SK-N-SH (cell line): ENCODE results near the gene CASZ1. TPM values are rescaled to one million over a fixed set of nuclear protein-coding genes. Genes with fewer than 3 reads are reported as not detected.

Experiments used
- CTCF ChIA-PET: fragments of 300-600, 350-600 bp; formaldehyde crosslinking; extraction: SDS; loops from one replicate; lab custom pipeline; 2021; lab: Yijun Ruan, JAX
- POLR2A ChIA-PET: fragments of 350-600 bp; sonication (Branson Sonifier 250); formaldehyde crosslinking; extraction: SDS; loops from one replicate; lab custom pipeline; 2020; ENCODE audit warnings: antibody characterized with exemption, inconsistent platforms; lab: Yijun Ruan, JAX
- DNase-seq: peaks from one replicate; pipeline ENCODE4 v3.0.0; 2012
- H2AFZ ChIP-seq: fragments of 200-600 bp; sonication (generic); 2 replicates; pipeline ENCODE4 v1.8.1; 2016; ENCODE audit warnings: antibody characterized with exemption, mild to moderate bottlenecking, low read depth
- H3F3A ChIP-seq: fragments of 200-600 bp; sonication (generic); replicated peaks from 2 replicates; pipeline ENCODE3; 2016; ENCODE audit warnings: antibody characterized with exemption, mild to moderate bottlenecking; ENCODE audit not compliant: insufficient read depth
- H3K27ac ChIP-seq, 2 experiments: fragments of 200-500 bp in 1 of 2; fragments of 200-600 bp in 1 of 2; sonication (Bioruptor generic) in 1 of 2; sonication (generic), shearing (Covaris generic) in 1 of 2; 2 replicates each; pipeline versions ENCODE4 v1.5.1 to v1.6.1; 2014 to 2016; ENCODE audit warnings: low read depth in 2 of 2, inconsistent platforms in 1 of 2, low read length in 1 of 2, mild to moderate bottlenecking in 1 of 2, mixed read lengths in 1 of 2
- H3K27me3 ChIP-seq: fragments of 200-600 bp; sonication (generic), shearing (Covaris generic); 2 replicates; pipeline ENCODE4 v1.6.1; 2016; ENCODE audit warnings: mixed run types; ENCODE audit not compliant: insufficient read depth
- H3K36me3 ChIP-seq, 2 experiments: fragments of 200-500 bp in 1 of 2; fragments of 200-600 bp in 1 of 2; sonication (Bioruptor generic) in 1 of 2; sonication (generic) in 1 of 2; replicated peaks in 1 of 2; 2 replicates each; pipeline versions ENCODE3 to v1.5.1; 2014 to 2016; ENCODE audit warnings: low read length in 1 of 2, mild to moderate bottlenecking in 1 of 2; ENCODE audit not compliant: insufficient read depth in 2 of 2, control insufficient read depth in 1 of 2
- H3K4me1 ChIP-seq, 2 experiments: fragments of 200-500 bp in 1 of 2; fragments of 200-600 bp in 1 of 2; sonication (Bioruptor generic) in 1 of 2; sonication (generic), shearing (Covaris generic) in 1 of 2; 2 replicates each; pipeline versions ENCODE4 v1.5.1 to v1.6.1; 2014 to 2016; ENCODE audit warnings: low read depth in 1 of 2, low read length in 1 of 2, mixed run types in 1 of 2; ENCODE audit not compliant: insufficient read depth in 2 of 2, control insufficient read depth in 1 of 2
- H3K4me2 ChIP-seq: fragments of 200-600 bp; sonication (generic), shearing (Covaris generic); 2 replicates; pipeline ENCODE4 v1.6.1; 2017; ENCODE audit warnings: mixed run types
- H3K4me3 ChIP-seq, 2 experiments: fragments of 200-500 bp in 1 of 2; fragments of 200-600 bp in 1 of 2; sonication (Bioruptor generic) in 1 of 2; sonication (generic), shearing (Covaris generic) in 1 of 2; 2 replicates each; pipeline versions ENCODE4 v1.5.1 to v1.8.1; 2014 to 2016; ENCODE audit warnings: low read depth in 2 of 2, inconsistent platforms in 1 of 2, low read length in 1 of 2, mild to moderate bottlenecking in 1 of 2, mixed read lengths in 1 of 2, moderate library complexity in 1 of 2
- H3K79me2 ChIP-seq: fragments of 200-600 bp; sonication (generic); 2 replicates; pipeline ENCODE4 v1.8.1; 2017; ENCODE audit warnings: mild to moderate bottlenecking; ENCODE audit not compliant: insufficient read depth
- H3K9ac ChIP-seq: fragments of 200-600 bp; sonication (generic); 2 replicates; pipeline ENCODE4 v1.6.1; 2017; ENCODE audit warnings: mixed run types
- H3K9me2 ChIP-seq: fragments of 200-600 bp; sonication (generic); 2 replicates; pipeline ENCODE4 v1.6.1; 2017; ENCODE audit warnings: mixed run types
- H3K9me3 ChIP-seq: fragments of 200-600 bp; sonication (generic); 2 replicates; pipeline ENCODE4 v1.6.1; 2017; ENCODE audit warnings: mixed run types, mild to moderate bottlenecking, moderate library complexity
- H4K20me1 ChIP-seq: fragments of 200-600 bp; sonication (generic); 2 replicates; pipeline ENCODE4 v1.6.1; 2017; ENCODE audit warnings: mild to moderate bottlenecking, mixed run types; ENCODE audit not compliant: insufficient read depth
- CTCF ChIP-seq: fragments of 200-600 bp; sonication (generic); IDR thresholded peaks from 2 replicates; pipeline ENCODE4 v1.6.1; 2017; ENCODE audit warnings: antibody characterized with exemption, mild to moderate bottlenecking, moderate library complexity
- GABPA ChIP-seq: IDR thresholded peaks from 2 replicates; pipeline ENCODE4 v1.4.0; 2012; ENCODE audit warnings: low read depth, mild to moderate bottlenecking
- GATA2 ChIP-seq: sonication (generic); formaldehyde crosslinking; IDR thresholded peaks from 2 replicates; pipeline ENCODE4 v1.5.0; 2020; ENCODE audit warnings: mild to moderate bottlenecking, missing genetic modification reagents
- MAX ChIP-seq: IDR thresholded peaks from 2 replicates; pipeline ENCODE4 v1.4.0; 2012; ENCODE audit warnings: low read depth
- MEF2A ChIP-seq: IDR thresholded peaks from 2 replicates; pipeline ENCODE4 v1.4.0; 2012; ENCODE audit warnings: low read depth, borderline replicate concordance
- MXI1 ChIP-seq: IDR thresholded peaks from 2 replicates; pipeline ENCODE4 v1.6.1; 2012; ENCODE audit warnings: mild to moderate bottlenecking, low read depth, low read length, improper control_type of control experiment
- RAD21 ChIP-seq: IDR thresholded peaks from 2 replicates; pipeline ENCODE4 v1.6.1; 2012; ENCODE audit warnings: mild to moderate bottlenecking, low read length
- RCOR1 ChIP-seq: fragments of 150-350 bp; IDR thresholded peaks from 2 replicates; pipeline ENCODE4 v1.6.1; 2017; ENCODE audit warnings: antibody characterized with exemption, low read length
- SIN3A ChIP-seq: IDR thresholded peaks from 2 replicates; pipeline ENCODE4 v1.6.1; 2012; ENCODE audit warnings: low read depth, mild to moderate bottlenecking, low read length, moderate library complexity, borderline replicate concordance
- TCF12 ChIP-seq: IDR thresholded peaks from 2 replicates; pipeline ENCODE4 v1.4.0; 2012
- WGBS: methylation state at CpG from one replicate; pipeline ENCODE4 v1.1.6; 2017; ENCODE audit warnings: low lambda C conversion rate; 5-methylcytosine and 5-hydroxymethylcytosine counted together
- polyA plus RNA-seq, 3 experiments: library from polyadenylated mRNA; depleted of rRNA; stranded (reverse); fragments of >200 nt; gene quantifications; 2 replicates each; pipeline ENCODE4 v1.2.3, GENCODE V29; 2012
- TF ChIP-seq, protein P1 (sequence below): IDR thresholded peaks from 2 replicates; pipeline ENCODE4 v1.6.1; 2012; ENCODE audit warnings: mild to moderate bottlenecking, low read depth, low read length, moderate library complexity
- TF ChIP-seq, protein P2 (sequence below): IDR thresholded peaks from 2 replicates; pipeline ENCODE4; 2012
- TF ChIP-seq, protein P3 (sequence below): IDR thresholded peaks from 2 replicates; pipeline ENCODE4 v1.4.0; 2012; ENCODE audit warnings: low read depth, borderline replicate concordance
- TF ChIP-seq, protein P4 (sequence below): fragments of 150-350 bp; IDR thresholded peaks from 2 replicates; pipeline ENCODE4 v1.6.1; 2016; ENCODE audit warnings: mild to moderate bottlenecking, low read depth, low read length

The CASZ1 gene
- polyA plus RNA-seq, 1 of the 3 experiments (the other 2 are of a cell fraction): 0.51 TPM

DNA sequence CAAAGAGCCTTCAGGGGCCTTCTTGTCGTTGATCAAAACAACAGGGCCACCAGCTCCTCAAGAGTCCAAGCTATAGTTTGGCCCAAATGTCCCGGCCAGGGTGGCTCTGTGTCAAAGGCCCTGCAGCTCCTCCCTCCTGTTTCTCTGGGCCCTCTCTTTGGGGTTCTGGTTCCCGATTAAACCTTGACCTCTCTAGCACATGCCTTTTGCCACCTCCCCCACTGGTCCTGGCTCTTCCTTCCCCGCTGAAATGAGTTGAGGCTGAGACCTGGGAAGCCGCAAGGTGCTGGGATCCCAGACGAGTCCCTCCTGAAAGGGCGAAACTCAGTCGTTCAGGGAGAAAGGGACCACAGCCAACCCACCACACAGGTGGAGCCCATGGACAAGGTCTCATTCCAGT, 56.9 kb downstream of the CASZ1 start:
- no peak overlapping the region for H3K4me3 ChIP-seq
- no peak overlapping the region for H3K4me2 ChIP-seq
- no peaks in the 10 kb centered on the region for H3K79me2 ChIP-seq
- H2AFZ ChIP-seq: no peak overlapping the region
- POLR2A ChIA-PET: interaction anchor here (0.5 kb wide), 1 partner anchor 10 kb away, joined by 3 read pairs; no protein-coding TSS in a partner anchor
- no peaks in the 10 kb centered on the region for H3K9me2 ChIP-seq
- H3K27me3 ChIP-seq: no peaks in the 10 kb centered on the region
- no peaks in the 10 kb centered on the region for H3K9me3 ChIP-seq
- no peak for TF ChIP-seq MEF2A
- no peak for TF ChIP-seq SIN3A
- no peak for TF ChIP-seq CTCF
- TF ChIP-seq, protein P1, sequence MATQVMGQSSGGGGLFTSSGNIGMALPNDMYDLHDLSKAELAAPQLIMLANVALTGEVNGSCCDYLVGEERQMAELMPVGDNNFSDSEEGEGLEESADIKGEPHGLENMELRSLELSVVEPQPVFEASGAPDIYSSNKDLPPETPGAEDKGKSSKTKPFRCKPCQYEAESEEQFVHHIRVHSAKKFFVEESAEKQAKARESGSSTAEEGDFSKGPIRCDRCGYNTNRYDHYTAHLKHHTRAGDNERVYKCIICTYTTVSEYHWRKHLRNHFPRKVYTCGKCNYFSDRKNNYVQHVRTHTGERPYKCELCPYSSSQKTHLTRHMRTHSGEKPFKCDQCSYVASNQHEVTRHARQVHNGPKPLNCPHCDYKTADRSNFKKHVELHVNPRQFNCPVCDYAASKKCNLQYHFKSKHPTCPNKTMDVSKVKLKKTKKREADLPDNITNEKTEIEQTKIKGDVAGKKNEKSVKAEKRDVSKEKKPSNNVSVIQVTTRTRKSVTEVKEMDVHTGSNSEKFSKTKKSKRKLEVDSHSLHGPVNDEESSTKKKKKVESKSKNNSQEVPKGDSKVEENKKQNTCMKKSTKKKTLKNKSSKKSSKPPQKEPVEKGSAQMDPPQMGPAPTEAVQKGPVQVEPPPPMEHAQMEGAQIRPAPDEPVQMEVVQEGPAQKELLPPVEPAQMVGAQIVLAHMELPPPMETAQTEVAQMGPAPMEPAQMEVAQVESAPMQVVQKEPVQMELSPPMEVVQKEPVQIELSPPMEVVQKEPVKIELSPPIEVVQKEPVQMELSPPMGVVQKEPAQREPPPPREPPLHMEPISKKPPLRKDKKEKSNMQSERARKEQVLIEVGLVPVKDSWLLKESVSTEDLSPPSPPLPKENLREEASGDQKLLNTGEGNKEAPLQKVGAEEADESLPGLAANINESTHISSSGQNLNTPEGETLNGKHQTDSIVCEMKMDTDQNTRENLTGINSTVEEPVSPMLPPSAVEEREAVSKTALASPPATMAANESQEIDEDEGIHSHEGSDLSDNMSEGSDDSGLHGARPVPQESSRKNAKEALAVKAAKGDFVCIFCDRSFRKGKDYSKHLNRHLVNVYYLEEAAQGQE: no peak
- no peak for TF ChIP-seq GATA2 (CRISPR knock-in tag)
- TF ChIP-seq, protein P2, sequence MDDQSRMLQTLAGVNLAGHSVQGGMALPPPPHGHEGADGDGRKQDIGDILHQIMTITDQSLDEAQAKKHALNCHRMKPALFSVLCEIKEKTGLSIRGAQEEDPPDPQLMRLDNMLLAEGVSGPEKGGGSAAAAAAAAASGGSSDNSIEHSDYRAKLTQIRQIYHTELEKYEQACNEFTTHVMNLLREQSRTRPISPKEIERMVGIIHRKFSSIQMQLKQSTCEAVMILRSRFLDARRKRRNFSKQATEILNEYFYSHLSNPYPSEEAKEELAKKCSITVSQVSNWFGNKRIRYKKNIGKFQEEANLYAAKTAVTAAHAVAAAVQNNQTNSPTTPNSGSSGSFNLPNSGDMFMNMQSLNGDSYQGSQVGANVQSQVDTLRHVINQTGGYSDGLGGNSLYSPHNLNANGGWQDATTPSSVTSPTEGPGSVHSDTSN: no peak
- TF ChIP-seq MAX: no peak
- TF ChIP-seq, protein P3, sequence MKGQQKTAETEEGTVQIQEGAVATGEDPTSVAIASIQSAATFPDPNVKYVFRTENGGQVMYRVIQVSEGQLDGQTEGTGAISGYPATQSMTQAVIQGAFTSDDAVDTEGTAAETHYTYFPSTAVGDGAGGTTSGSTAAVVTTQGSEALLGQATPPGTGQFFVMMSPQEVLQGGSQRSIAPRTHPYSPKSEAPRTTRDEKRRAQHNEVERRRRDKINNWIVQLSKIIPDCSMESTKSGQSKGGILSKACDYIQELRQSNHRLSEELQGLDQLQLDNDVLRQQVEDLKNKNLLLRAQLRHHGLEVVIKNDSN: no peak
- TF ChIP-seq TCF12: no peak
- no peak for TF ChIP-seq RCOR1
- TF ChIP-seq, protein P4, sequence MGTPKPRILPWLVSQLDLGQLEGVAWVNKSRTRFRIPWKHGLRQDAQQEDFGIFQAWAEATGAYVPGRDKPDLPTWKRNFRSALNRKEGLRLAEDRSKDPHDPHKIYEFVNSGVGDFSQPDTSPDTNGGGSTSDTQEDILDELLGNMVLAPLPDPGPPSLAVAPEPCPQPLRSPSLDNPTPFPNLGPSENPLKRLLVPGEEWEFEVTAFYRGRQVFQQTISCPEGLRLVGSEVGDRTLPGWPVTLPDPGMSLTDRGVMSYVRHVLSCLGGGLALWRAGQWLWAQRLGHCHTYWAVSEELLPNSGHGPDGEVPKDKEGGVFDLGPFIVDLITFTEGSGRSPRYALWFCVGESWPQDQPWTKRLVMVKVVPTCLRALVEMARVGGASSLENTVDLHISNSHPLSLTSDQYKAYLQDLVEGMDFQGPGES: no peak
- TF ChIP-seq GABPA: no peak
- TF ChIP-seq MXI1: no peak
- TF ChIP-seq RAD21: no peak
- H4K20me1 ChIP-seq: no peaks in the 10 kb centered on the region
- DNase-seq: no peak
- 94% methylated on average over 8 of the region's 8 CpGs for WGBS
- peaks cover 0 to 12% of the 10 kb centered on the region in 2 experiments; a peak in 2 of 4 replicates for H3K4me1 ChIP-seq
- H3K9ac ChIP-seq: no peak overlapping the region
- no peak overlapping the region for H3K27ac ChIP-seq
- CTCF ChIA-PET: no interaction called here
- H3F3A ChIP-seq: no peaks in the 10 kb centered on the region
- H3K36me3 ChIP-seq: no peaks in the 10 kb centered on the region
